Esophagus squamous epithelium (tissue), 5 donors: ENCODE data around the gene CD82. TPM values are rescaled to one million over a fixed set of nuclear protein-coding genes. Genes with fewer than 3 reads are reported as not detected.

Experiments used
- DNase-seq: peaks from one replicate; lab custom pipeline; 2025; lab: John Stamatoyannopoulos, UW
- H3K27ac ChIP-seq, 4 donors: fragments of 200-600 bp; sonication (generic); one replicate each; pipeline ENCODE4 v1.5.1; 2016 to 2019; ENCODE audit warnings: mild to moderate bottlenecking in 1 of 4
- H3K27me3 ChIP-seq, 4 donors: fragments of 200-600 bp; sonication (generic); 1 replicate in 3 of 4; 2 replicates in 1 of 4; pipeline versions ENCODE4 v1.5.1 to v1.6.0; 2017 to 2021; ENCODE audit warnings: antibody characterized with exemption in 1 of 4
- H3K36me3 ChIP-seq, 3 donors: fragments of 200-600 bp; sonication (generic); one replicate each; pipeline ENCODE4 v1.5.1; 2016 to 2019
- H3K4me1 ChIP-seq, 3 donors: fragments of 200-600 bp; sonication (generic); one replicate each; pipeline ENCODE4 v1.5.1; 2017 to 2019
- H3K4me3 ChIP-seq, 4 donors: fragments of 200-600 bp; sonication (generic); 1 replicate in 3 of 4; 2 replicates in 1 of 4; pipeline ENCODE4 v1.5.1; 2016 to 2019; ENCODE audit warnings: mild to moderate bottlenecking in 2 of 4, moderate library complexity in 1 of 4
- H3K9me3 ChIP-seq, 3 donors: fragments of 200-600 bp; sonication (generic); one replicate each; pipeline ENCODE4 v1.5.1; 2016 to 2019
- POLR2A ChIP-seq, 4 donors: fragments of 450-650 bp; IDR thresholded peaks; one replicate each; pipeline ENCODE4 v1.6.1; 2017; ENCODE audit warnings: antibody characterized with exemption in 4 of 4, mild to moderate bottlenecking in 4 of 4, moderate library complexity in 3 of 4
- WGBS, 2 donors: methylation state at CpG; one replicate each; pipeline ENCODE4 v1.1.5; 2018; 5-methylcytosine and 5-hydroxymethylcytosine counted together
- intact Hi-C: fragments of 100-400 bp; cut with DNase I; formaldehyde crosslinking; loops from one replicate; pipeline ENCODE4 v1.15.0; 2022
- total RNA-seq, 4 donors: library from RNA; depleted of rRNA; stranded (reverse); fragments of >200 nt; gene quantifications; one replicate each; pipeline ENCODE4 v1.1.0, GENCODE V29; 2016
- TF ChIP-seq, protein P1 (sequence below), 6 experiments: fragments of 450-650 bp in 4 of 6; fragments of 200-600 bp in 2 of 6; sonication (generic) in 2 of 6; IDR thresholded peaks; one replicate each; pipeline ENCODE4 v1.5.1; 2016 to 2019; ENCODE audit warnings: antibody characterized with exemption in 6 of 6, mild to moderate bottlenecking in 4 of 6, moderate library complexity in 4 of 6
- donor health status: DM: yes; HTN: yes; CAD: no.

The CD82 gene
- total RNA-seq, 4 donors from 2014 or later: 70.9 to 137 (median 108) TPM

GRCh38 chr11:44623341-44623730, 57.9 kb downstream of the CD82 start:
- no peak for TF ChIP-seq POLR2A (IDR thresholded peaks at IDR 0.05)
- TF ChIP-seq, protein P1, sequence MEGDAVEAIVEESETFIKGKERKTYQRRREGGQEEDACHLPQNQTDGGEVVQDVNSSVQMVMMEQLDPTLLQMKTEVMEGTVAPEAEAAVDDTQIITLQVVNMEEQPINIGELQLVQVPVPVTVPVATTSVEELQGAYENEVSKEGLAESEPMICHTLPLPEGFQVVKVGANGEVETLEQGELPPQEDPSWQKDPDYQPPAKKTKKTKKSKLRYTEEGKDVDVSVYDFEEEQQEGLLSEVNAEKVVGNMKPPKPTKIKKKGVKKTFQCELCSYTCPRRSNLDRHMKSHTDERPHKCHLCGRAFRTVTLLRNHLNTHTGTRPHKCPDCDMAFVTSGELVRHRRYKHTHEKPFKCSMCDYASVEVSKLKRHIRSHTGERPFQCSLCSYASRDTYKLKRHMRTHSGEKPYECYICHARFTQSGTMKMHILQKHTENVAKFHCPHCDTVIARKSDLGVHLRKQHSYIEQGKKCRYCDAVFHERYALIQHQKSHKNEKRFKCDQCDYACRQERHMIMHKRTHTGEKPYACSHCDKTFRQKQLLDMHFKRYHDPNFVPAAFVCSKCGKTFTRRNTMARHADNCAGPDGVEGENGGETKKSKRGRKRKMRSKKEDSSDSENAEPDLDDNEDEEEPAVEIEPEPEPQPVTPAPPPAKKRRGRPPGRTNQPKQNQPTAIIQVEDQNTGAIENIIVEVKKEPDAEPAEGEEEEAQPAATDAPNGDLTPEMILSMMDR (IDR thresholded peaks at IDR 0.05): no peak
- Histone ChIP-seq H3K27me3 (no peaks in the 10 kb centered on the region), H3K36me3 (peaks cover 9 to 39% (median 10%) of the 10 kb centered on the region in 3 donors), H3K4me3 (no peak overlapping the region), H3K27ac (peak overlapping the region in 1 of 4 donors; percentile 31), H3K4me1 (peaks cover 5 to 49% (median 18%) of the 10 kb centered on the region in 3 donors), H3K9me3 (no peaks in the 10 kb centered on the region)
- DNase-seq: no peak
- WGBS, 2 donors: 53 to 71% methylated on average over 6 to 10 of the region's 10 CpGs
- intact Hi-C loops: loop anchor here (5.0 to 10.0 kb wide), 2 partner anchors 101 to 289 kb away; partner anchors contain the start of gene TSPAN18

DNA sequence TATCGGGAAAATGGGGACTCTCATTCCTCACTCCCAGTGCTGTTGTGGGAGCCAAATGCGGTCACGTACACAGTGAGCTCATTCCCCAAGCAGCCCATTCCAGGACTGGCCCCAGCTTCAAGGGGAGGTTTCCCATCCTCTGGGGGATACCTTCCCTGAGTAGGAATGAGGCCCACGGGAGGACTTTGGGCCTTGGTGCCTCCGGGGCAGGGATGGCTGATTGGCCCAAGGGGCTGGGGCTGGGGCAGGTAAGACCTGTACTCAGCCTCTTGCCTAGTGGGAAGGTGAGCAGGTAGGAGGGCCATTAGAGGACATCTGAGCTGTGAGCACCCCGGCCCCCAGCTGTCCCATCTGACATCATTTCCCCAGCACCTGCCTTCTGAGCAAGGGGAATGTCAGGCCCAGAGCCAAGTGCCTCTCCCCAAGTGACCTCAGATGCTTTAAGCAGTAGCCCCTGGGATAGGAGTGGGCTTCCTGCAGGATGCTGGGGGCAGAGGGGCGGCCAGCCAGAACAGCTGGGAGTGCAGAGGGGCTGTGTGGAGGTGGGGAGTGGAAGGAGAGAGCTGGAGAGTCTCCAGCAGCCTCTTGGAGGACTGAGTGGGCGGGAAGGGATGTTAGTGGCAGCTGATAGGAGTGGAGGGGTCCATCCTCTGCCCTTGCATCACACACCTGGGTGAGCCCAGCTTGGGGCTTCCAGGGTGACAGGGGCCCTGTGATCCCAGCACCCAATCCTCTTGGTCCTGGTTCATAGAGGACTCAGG, 58.4 kb downstream of the CD82 start:
- Histone ChIP-seq H3K36me3 (peaks cover 4 to 34% (median 4%) of the 10 kb centered on the region in 3 donors), H3K4me3 (no peak overlapping the region), H3K9me3 (no peaks in the 10 kb centered on the region), H3K4me1 (peaks cover 5 to 55% (median 20%) of the 10 kb centered on the region in 3 donors), H3K27me3 (no peaks in the 10 kb centered on the region), H3K27ac (peak overlapping the region in 1 of 4 donors; percentile 31)
- TF ChIP-seq, protein P1 (IDR thresholded peaks at IDR 0.05): no peak
- no peak for TF ChIP-seq POLR2A (IDR thresholded peaks at IDR 0.05)
- intact Hi-C loops: loop anchor here (5.0 to 10.0 kb wide), 2 partner anchors 101 to 288 kb away; partner anchors contain the start of gene TSPAN18
- DNase-seq: no peak
- WGBS, 2 donors: 73% methylated on average over 4 of the region's 8 CpGs; no CpG with 5 or more reads in 1 of the 2 donors

DNA sequence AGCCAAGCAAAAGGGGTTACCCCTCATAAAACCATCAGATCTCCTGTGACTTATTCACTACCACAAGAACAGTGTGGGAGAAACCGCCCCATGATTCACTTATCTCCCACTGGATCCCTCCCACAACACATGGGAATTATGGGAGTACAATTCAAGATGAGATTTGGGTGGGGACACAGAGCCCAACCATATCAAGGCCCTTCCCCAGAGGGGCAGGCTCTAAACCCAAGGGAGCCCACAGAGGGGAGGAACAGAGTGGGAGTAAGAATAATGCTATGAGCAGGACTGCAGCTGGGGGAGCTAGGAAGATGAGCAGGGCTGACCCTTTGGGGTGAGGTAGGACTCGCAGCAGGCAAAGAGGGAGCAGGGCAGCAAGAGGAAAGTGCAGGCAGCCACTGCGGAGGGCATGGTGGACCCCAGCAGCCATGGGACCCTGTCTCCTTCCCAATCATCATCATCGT, 59.3 kb downstream of the CD82 start:
- DNase-seq: no peak
- no peak overlapping the region for H3K27ac ChIP-seq
- peaks cover 0 to 25% (median 0%) of the 10 kb centered on the region in 3 donors for H3K36me3 ChIP-seq
- peaks cover 5 to 55% (median 20%) of the 10 kb centered on the region in 3 donors for H3K4me1 ChIP-seq
- H3K4me3 ChIP-seq: no peak overlapping the region
- no peaks in the 10 kb centered on the region for H3K27me3 ChIP-seq
- intact Hi-C loops: loop anchor here (5.0 to 10.0 kb wide), 2 partner anchors 100 to 288 kb away; partner anchors contain the start of gene TSPAN18
- H3K9me3 ChIP-seq: no peaks in the 10 kb centered on the region
- TF ChIP-seq, protein P1 (IDR thresholded peaks at IDR 0.05): no peak
- no peak for TF ChIP-seq POLR2A (IDR thresholded peaks at IDR 0.05)
- 85 to 95% methylated on average over 4 of the region's 4 CpGs for WGBS, 2 donors

DNA sequence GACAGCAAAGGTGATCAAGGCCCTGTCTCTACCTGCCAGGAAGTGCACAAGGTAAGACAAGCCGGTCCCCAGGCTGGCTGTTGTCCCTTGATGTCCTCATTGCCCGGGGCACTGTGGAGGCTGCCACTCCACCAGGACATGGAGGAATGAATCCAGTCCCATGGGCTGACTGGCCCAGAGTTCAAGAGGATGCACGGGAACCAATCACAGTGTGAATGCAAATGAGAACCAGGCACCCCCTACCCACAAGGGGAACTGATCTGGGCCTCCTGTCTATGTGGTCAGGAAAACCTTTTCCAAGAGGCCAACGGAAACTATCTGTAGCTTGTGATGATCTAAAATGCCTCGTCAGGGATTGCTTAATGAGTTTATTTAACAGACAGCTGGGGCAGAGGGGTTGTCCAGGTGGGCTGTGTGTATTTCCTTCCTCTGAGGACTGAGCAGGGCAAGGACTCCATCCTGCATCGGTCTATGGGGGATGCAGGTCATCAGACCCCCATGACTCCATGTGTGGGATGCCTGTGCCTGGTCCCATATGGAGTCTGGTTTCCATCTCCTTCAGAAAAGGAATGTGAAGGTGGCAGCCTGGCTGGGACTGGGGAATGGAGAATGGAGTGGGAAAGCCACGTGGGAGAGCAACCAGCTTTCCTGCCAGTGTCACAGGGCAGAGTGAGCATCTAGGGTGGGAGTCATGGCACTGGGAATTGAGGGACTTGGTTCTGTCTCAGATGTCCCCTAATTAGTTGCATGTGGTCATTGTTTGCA, 60.5 kb downstream of the CD82 start:
- H3K4me1 ChIP-seq: peaks cover 5 to 53% (median 18%) of the 10 kb centered on the region in 3 donors
- DNase-seq: no peak
- TF ChIP-seq POLR2A (IDR thresholded peaks at IDR 0.05): no peak
- TF ChIP-seq, protein P1 (IDR thresholded peaks at IDR 0.05): no peak
- H3K27ac ChIP-seq: no peak overlapping the region
- H3K4me3 ChIP-seq: no peak overlapping the region
- 68 to 77% methylated on average over 5 to 6 of the region's 7 CpGs for WGBS, 2 donors
- no peaks in the 10 kb centered on the region for H3K9me3 ChIP-seq
- intact Hi-C loops: loop anchor here (10.0 kb wide), 1 partner anchor 99 kb away; the partner anchor contains the start of gene TSPAN18
- H3K36me3 ChIP-seq: peaks cover 0 to 13% (median 0%) of the 10 kb centered on the region in 3 donors
- H3K27me3 ChIP-seq: no peaks in the 10 kb centered on the region
